K562 (cell line): ENCODE measurements around the gene ERP27.

Experiments
- POLR2A ChIP-seq: fragments of 450-650 bp; conservative IDR thresholded peaks from 2 replicates; pipeline ENCODE4 v1.6.1; 2016
- TF ChIP-seq, protein P1 (sequence below), 3 experiments: IDR thresholded peaks in 2 of 3; conservative IDR thresholded peaks in 1 of 3; 2 replicates each; pipeline ENCODE4 v1.5.1; 2011 to 2012; ENCODE audit warnings: low read length in 3 of 3, mild to moderate bottlenecking in 3 of 3, control low read depth in 2 of 3, improper control_type of control experiment in 1 of 3, inconsistent platforms in 1 of 3, low read depth in 1 of 3, mixed read lengths in 1 of 3, moderate library complexity in 1 of 3; ENCODE audit not compliant: insufficient read depth in 2 of 3
- TF ChIP-seq, protein P2 (sequence below): fragments of 450-650 bp; IDR thresholded peaks from 2 replicates; pipeline ENCODE4 v1.6.1; 2016; ENCODE audit warnings: mild to moderate bottlenecking
- TF ChIP-seq, protein P3 (sequence below): fragments of 450-650 bp; formaldehyde crosslinking; IDR thresholded peaks from 2 replicates; pipeline ENCODE4 v1.4.0; 2022; ENCODE audit warnings: missing genetic modification characterization
- TF ChIP-seq, protein P4 (sequence below): sonication (generic); formaldehyde crosslinking; IDR thresholded peaks from 2 replicates; pipeline ENCODE4 v1.8.0; 2022; ENCODE audit warnings: mild to moderate bottlenecking, missing genetic modification reagents

DNA sequence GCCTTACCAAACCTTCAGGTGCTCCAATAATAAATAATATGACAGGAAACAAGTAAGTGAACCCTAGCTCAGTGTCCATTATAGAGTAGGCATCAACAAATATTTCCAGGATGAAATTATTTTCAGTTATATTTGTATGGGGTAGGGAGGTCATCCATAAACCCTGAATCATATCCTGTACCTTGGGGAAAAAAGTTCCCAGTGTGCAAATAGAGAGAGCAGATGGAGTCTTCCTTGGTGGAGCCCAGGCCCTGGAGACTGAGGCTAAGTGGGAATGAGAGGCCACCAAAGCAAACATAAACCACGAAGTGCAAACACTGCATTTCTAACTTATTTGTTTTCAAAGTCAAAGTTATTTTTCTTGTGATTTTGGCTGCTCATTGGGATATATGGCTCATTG lies 8.5 kb upstream of the ERP27 start:
- TF ChIP-seq, protein P1, sequence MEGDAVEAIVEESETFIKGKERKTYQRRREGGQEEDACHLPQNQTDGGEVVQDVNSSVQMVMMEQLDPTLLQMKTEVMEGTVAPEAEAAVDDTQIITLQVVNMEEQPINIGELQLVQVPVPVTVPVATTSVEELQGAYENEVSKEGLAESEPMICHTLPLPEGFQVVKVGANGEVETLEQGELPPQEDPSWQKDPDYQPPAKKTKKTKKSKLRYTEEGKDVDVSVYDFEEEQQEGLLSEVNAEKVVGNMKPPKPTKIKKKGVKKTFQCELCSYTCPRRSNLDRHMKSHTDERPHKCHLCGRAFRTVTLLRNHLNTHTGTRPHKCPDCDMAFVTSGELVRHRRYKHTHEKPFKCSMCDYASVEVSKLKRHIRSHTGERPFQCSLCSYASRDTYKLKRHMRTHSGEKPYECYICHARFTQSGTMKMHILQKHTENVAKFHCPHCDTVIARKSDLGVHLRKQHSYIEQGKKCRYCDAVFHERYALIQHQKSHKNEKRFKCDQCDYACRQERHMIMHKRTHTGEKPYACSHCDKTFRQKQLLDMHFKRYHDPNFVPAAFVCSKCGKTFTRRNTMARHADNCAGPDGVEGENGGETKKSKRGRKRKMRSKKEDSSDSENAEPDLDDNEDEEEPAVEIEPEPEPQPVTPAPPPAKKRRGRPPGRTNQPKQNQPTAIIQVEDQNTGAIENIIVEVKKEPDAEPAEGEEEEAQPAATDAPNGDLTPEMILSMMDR (IDR thresholded peaks at IDR 0.05 in 2 of 3, conservative IDR thresholded peaks at IDR 0.05 in 1 of 3; ENCODE audit: insufficient read depth in 2 of 3, low read depth in 1 of 3, low read length in 3 of 3) = no peak
- TF ChIP-seq POLR2A = no peak
- TF ChIP-seq, protein P2, sequence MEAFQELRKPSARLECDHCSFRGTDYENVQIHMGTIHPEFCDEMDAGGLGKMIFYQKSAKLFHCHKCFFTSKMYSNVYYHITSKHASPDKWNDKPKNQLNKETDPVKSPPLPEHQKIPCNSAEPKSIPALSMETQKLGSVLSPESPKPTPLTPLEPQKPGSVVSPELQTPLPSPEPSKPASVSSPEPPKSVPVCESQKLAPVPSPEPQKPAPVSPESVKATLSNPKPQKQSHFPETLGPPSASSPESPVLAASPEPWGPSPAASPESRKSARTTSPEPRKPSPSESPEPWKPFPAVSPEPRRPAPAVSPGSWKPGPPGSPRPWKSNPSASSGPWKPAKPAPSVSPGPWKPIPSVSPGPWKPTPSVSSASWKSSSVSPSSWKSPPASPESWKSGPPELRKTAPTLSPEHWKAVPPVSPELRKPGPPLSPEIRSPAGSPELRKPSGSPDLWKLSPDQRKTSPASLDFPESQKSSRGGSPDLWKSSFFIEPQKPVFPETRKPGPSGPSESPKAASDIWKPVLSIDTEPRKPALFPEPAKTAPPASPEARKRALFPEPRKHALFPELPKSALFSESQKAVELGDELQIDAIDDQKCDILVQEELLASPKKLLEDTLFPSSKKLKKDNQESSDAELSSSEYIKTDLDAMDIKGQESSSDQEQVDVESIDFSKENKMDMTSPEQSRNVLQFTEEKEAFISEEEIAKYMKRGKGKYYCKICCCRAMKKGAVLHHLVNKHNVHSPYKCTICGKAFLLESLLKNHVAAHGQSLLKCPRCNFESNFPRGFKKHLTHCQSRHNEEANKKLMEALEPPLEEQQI = no peak
- TF ChIP-seq, protein P3, sequence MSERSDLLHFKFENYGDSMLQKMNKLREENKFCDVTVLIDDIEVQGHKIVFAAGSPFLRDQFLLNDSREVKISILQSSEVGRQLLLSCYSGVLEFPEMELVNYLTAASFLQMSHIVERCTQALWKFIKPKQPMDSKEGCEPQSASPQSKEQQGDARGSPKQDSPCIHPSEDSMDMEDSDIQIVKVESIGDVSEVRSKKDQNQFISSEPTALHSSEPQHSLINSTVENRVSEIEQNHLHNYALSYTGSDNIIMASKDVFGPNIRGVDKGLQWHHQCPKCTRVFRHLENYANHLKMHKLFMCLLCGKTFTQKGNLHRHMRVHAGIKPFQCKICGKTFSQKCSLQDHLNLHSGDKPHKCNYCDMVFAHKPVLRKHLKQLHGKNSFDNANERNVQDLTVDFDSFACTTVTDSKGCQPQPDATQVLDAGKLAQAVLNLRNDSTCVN (CRISPR knock-in tag) = no peak
- TF ChIP-seq, protein P4, sequence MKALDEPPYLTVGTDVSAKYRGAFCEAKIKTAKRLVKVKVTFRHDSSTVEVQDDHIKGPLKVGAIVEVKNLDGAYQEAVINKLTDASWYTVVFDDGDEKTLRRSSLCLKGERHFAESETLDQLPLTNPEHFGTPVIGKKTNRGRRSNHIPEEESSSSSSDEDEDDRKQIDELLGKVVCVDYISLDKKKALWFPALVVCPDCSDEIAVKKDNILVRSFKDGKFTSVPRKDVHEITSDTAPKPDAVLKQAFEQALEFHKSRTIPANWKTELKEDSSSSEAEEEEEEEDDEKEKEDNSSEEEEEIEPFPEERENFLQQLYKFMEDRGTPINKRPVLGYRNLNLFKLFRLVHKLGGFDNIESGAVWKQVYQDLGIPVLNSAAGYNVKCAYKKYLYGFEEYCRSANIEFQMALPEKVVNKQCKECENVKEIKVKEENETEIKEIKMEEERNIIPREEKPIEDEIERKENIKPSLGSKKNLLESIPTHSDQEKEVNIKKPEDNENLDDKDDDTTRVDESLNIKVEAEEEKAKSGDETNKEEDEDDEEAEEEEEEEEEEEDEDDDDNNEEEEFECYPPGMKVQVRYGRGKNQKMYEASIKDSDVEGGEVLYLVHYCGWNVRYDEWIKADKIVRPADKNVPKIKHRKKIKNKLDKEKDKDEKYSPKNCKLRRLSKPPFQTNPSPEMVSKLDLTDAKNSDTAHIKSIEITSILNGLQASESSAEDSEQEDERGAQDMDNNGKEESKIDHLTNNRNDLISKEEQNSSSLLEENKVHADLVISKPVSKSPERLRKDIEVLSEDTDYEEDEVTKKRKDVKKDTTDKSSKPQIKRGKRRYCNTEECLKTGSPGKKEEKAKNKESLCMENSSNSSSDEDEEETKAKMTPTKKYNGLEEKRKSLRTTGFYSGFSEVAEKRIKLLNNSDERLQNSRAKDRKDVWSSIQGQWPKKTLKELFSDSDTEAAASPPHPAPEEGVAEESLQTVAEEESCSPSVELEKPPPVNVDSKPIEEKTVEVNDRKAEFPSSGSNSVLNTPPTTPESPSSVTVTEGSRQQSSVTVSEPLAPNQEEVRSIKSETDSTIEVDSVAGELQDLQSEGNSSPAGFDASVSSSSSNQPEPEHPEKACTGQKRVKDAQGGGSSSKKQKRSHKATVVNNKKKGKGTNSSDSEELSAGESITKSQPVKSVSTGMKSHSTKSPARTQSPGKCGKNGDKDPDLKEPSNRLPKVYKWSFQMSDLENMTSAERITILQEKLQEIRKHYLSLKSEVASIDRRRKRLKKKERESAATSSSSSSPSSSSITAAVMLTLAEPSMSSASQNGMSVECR (CRISPR knock-in tag) = no peak
